Large intestine (tissue), 1 donor: ENCODE data around the gene SURF4. TPM values are rescaled to one million over a fixed set of nuclear protein-coding genes. Genes with fewer than 3 reads are reported as not detected.

Experiments
- polyA plus RNA-seq: library from polyadenylated mRNA; unstranded; fragments of 120-200 nt; gene quantifications from one replicate; pipeline ENCODE4 v1.2.1, GENCODE V29; 2013

Gene SURF4
- polyA plus RNA-seq, 1 donor = 232 TPM

Other genes with a start within 250 kb of the SURF4 start
- gene GBGT1, start 212.1 kb downstream of the SURF4 start, polyA plus RNA-seq = 8.7 TPM
- not detected for gene OBP2B, start 166.8 kb downstream of the SURF4 start, polyA plus RNA-seq
- gene ABO, start 100.9 kb downstream of the SURF4 start, polyA plus RNA-seq = 19.6 TPM
- 41.8 TPM for gene SURF6, start 39.9 kb downstream of the SURF4 start, polyA plus RNA-seq
- 20.2 TPM for gene MED22, start 27.9 kb downstream of the SURF4 start, polyA plus RNA-seq
- 2,688 TPM for gene RPL7A, start 27.8 kb downstream of the SURF4 start, polyA plus RNA-seq
- gene SURF1, start 19.6 kb downstream of the SURF4 start, polyA plus RNA-seq = 32.5 TPM
- gene SURF2, start 19.5 kb downstream of the SURF4 start, polyA plus RNA-seq = 16.3 TPM
- 2.4 TPM for gene STKLD1, start 306 bp upstream of the SURF4 start, polyA plus RNA-seq
- gene REXO4, start 42.0 kb upstream of the SURF4 start, polyA plus RNA-seq = 23.6 TPM
- 10.4 TPM for gene ADAMTS13, start 46.3 kb upstream of the SURF4 start, polyA plus RNA-seq
- 27.3 TPM for gene CACFD1, start 83.9 kb upstream of the SURF4 start, polyA plus RNA-seq
- gene SLC2A6, start 103.0 kb upstream of the SURF4 start, polyA plus RNA-seq = 1.7 TPM
- gene MYMK, start 148.9 kb upstream of the SURF4 start, polyA plus RNA-seq = 0.13 TPM
- 0.69 TPM for gene ADAMTSL2, start 158.6 kb upstream of the SURF4 start, polyA plus RNA-seq
- 0.09 TPM for gene FAM163B, start 233.3 kb upstream of the SURF4 start, polyA plus RNA-seq